ENCODE results near the gene FLRT1. TPM values are rescaled to one million over a fixed set of nuclear protein-coding genes. Genes with fewer than 3 reads are reported as not detected.

FLRT1 gene
- polyA plus RNA-seq, 2 of the 4 experiments (the other 2 are of a cell fraction): 0.10 to 0.31 TPM

DNA sequence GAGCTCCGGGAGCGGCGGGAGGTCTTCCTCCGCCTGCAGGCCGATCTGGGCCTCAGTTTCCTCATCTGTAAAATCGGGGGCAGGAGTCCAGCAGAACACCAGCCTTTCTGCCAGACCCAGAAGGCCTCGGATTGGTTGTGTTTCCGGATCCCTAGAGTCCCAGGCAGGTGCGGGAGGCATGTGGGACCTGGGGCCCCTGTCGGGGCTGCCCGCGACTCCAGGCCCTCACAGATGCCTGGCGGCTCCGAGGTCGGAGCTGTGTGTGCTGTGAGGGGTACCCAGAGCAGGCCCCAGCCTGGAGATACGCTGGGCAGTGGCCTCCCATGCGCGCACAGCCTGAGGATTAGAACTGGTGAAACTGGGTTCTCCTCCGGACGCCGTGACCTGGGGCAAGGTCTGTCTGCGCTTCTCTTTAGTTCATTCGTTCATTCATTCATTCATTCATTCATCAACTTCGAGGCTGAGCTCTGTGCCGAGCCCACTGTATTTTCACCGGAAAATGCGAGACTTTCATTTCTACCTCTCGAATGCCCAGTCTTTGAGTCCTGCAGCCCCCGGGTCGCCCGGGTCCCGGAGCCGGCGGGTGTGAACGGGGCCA lies 24.6 kb downstream of the FLRT1 start:
- DNase-seq (ENCODE audit: low read depth in 1 of 2, low spot score in 1 of 2) (no peak), FAIRE-seq (no peak), ATAC-seq (no peak; a peak in 1 of 6 replicates)
- TF ChIP-seq RNF2 (IDR thresholded peaks at IDR 0.05; ENCODE audit: borderline replicate concordance, low read depth) (no peak), EP300 (IDR thresholded peaks at IDR 0.05) (no peak), SREBF2 (IDR thresholded peaks at IDR 0.05) (no peak), HEYL (CRISPR knock-in tag; IDR thresholded peaks at IDR 0.05) (no peak), NPAS2 (CRISPR knock-in tag; IDR thresholded peaks at IDR 0.05; ENCODE audit: borderline replicate concordance) (no peak), FOSL2 (IDR thresholded peaks at IDR 0.05) (no peak), FOSL2 (CRISPR knock-in tag; IDR thresholded peaks at IDR 0.05) (no peak), JUNB (IDR thresholded peaks at IDR 0.05) (no peak), CHD2 (IDR thresholded peaks at IDR 0.05; ENCODE audit: low read length, partially characterized antibody) (no peak), CBX8 (IDR thresholded peaks at IDR 0.05) (no peak)
- TF ChIP-seq, protein P1, sequence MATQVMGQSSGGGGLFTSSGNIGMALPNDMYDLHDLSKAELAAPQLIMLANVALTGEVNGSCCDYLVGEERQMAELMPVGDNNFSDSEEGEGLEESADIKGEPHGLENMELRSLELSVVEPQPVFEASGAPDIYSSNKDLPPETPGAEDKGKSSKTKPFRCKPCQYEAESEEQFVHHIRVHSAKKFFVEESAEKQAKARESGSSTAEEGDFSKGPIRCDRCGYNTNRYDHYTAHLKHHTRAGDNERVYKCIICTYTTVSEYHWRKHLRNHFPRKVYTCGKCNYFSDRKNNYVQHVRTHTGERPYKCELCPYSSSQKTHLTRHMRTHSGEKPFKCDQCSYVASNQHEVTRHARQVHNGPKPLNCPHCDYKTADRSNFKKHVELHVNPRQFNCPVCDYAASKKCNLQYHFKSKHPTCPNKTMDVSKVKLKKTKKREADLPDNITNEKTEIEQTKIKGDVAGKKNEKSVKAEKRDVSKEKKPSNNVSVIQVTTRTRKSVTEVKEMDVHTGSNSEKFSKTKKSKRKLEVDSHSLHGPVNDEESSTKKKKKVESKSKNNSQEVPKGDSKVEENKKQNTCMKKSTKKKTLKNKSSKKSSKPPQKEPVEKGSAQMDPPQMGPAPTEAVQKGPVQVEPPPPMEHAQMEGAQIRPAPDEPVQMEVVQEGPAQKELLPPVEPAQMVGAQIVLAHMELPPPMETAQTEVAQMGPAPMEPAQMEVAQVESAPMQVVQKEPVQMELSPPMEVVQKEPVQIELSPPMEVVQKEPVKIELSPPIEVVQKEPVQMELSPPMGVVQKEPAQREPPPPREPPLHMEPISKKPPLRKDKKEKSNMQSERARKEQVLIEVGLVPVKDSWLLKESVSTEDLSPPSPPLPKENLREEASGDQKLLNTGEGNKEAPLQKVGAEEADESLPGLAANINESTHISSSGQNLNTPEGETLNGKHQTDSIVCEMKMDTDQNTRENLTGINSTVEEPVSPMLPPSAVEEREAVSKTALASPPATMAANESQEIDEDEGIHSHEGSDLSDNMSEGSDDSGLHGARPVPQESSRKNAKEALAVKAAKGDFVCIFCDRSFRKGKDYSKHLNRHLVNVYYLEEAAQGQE (IDR thresholded peaks at IDR 0.05): no peak
- TF ChIP-seq, protein P2, sequence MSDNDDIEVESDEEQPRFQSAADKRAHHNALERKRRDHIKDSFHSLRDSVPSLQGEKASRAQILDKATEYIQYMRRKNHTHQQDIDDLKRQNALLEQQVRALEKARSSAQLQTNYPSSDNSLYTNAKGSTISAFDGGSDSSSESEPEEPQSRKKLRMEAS (IDR thresholded peaks at IDR 0.05): no peak
- TF ChIP-seq, protein P3, sequence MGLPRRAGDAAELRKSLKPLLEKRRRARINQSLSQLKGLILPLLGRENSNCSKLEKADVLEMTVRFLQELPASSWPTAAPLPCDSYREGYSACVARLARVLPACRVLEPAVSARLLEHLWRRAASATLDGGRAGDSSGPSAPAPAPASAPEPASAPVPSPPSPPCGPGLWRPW (IDR thresholded peaks at IDR 0.05): no peak
- peak overlapping the region; percentile 40 for H3K4me3 ChIP-seq
- peak overlapping the region; percentile 92 for H3K4me2 ChIP-seq
- ChIA-PET POLR2A (no interaction called here), CTCF (interaction anchor here (0.8 to 2.4 kb wide), 3 partner anchors 34 to 89 kb away, joined by 3 to 11 read pairs (median 5); no protein-coding TSS in a partner anchor)
- H3K9me3 ChIP-seq: no peaks in the 10 kb centered on the region
- H3K4me1 ChIP-seq: peaks cover 8% of the 10 kb centered on the region; the same call in 2 of the 3 replicates
- peak overlapping the region in 1 of 2 experiments; percentile 76; a peak in 3 of 6 replicates for H3K27ac ChIP-seq
- 51% methylated on average over 33 of the region's 35 CpGs for WGBS (ENCODE audit: missing lambda C conversion rate)

DNA sequence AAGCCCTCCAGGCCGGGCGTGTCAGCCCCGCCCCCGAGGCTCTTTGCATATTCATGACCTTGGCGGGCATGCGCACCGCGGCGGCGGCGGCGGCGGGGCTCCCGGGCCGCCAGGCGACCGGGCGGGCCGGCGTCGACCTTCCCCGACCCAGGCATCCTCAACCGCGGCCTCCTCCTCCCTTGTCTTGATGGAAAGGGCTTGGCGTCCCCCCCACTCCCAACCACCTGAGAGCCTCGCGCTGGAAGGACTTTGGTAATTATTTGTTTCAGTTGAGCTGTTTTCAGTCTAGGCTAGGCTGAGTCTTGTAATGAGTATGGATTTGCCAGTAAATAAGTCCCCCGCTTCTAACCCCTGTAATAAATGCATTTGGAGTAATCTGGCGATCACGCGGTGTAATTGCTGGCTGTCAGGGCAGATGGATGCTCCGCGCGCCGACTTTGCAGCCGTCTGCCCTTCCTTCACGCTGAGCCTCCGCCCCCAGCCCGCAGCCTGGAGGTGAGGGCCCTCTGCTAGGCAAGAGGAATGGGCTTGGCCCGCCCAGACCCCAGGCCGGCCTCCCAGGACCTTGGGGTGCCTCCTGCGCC lies 25.2 kb downstream of the FLRT1 start:
- peaks cover 8% of the 10 kb centered on the region; the same call in 2 of the 3 replicates for H3K4me1 ChIP-seq
- FAIRE-seq: no peak
- TF ChIP-seq SREBF2 (IDR thresholded peaks at IDR 0.05) (no peak), JUN (IDR thresholded peaks at IDR 0.05) (no peak), POLR2A (IDR thresholded peaks at IDR 0.05; ENCODE audit: low read length) (peak; percentile 34; the same call in 1 of the 2 replicates)
- TF ChIP-seq, protein P2 (IDR thresholded peaks at IDR 0.05): 0 out of 2 replicates have a peak, but pooled peaks have one; percentile 27
- WGBS (ENCODE audit: missing lambda C conversion rate): 24% methylated on average over 42 of the region's 42 CpGs
- DNase-seq (ENCODE audit: low read depth in 1 of 2, low spot score in 1 of 2): peak; percentile 34 to 74
- H3K4me3 ChIP-seq: peak overlapping the region; percentile 40
- ChIA-PET CTCF (interaction anchor here (0.6 to 2.4 kb wide), 6 partner anchors 10 to 92 kb away, joined by 3 to 11 read pairs (median 4); no protein-coding TSS in a partner anchor), POLR2A (no interaction called here)
- H3K27ac ChIP-seq: peak overlapping the region; percentile 51 to 76; a peak in 5 of 6 replicates
- peak overlapping the region; percentile 92 for H3K4me2 ChIP-seq
- H3K9me3 ChIP-seq: no peaks in the 10 kb centered on the region
- peak; percentile 54 to 79; a peak in 5 of 6 replicates for ATAC-seq

DNA sequence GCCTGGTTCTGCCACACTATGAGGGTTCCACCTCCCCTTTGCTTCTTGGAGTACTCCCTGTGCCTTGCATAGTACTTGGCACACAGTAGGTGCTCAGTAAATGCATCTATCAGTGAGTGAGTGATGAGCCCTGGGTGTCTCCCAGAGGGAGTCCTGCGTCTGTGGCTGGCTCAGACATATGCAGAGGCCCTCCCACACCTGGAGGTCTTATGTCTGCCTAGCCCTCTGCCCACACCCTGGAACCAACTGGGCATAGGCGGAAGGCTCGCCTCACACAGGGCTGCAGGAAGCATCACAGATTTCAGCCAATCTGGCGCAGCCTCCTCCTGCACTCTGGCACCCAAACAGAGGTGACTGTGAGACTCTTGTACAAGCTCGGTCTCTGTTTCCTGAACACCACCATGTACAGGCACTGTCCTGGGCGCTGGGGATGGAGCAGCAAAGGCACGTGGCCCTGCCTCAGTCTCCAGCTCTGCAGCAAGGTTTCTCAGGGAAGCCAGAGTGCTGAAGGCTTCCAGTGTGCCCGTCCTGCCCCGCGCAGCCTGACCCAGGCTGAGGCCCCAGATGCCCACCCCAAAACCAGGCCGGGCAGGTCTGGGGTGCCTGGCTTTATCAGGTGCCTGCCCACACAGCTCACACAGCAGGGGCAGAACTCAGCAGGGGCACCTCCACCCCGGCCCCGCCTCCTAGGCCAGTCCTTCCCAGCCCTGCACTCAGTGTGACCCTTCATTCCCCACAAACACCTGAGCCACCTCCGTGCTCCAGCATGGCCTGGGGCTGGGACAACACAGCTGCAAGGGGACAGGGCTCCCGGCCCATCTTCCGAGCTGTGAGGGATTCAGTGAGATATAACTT lies 26.7 kb downstream of the FLRT1 start:
- FAIRE-seq: no peak
- no peak for DNase-seq (ENCODE audit: low read depth in 1 of 2, low spot score in 1 of 2)
- H3K4me2 ChIP-seq: no peak overlapping the region
- ChIA-PET POLR2A (no interaction called here), CTCF (interaction anchor here (1.4 to 2.4 kb wide), 3 partner anchors 9 to 87 kb away, joined by 3 to 11 read pairs (median 4); no protein-coding TSS in a partner anchor)
- H3K27ac ChIP-seq: no peak overlapping the region
- no peaks in the 10 kb centered on the region for H3K9me3 ChIP-seq
- ATAC-seq: no peak
- peaks cover 8% of the 10 kb centered on the region; the same call in 2 of the 3 replicates for H3K4me1 ChIP-seq
- 84% methylated on average over 15 of the region's 16 CpGs for WGBS (ENCODE audit: missing lambda C conversion rate)
- TF ChIP-seq HEYL (CRISPR knock-in tag; IDR thresholded peaks at IDR 0.05) (no peak), GATA3 (IDR thresholded peaks at IDR 0.05; ENCODE audit: borderline replicate concordance) (no peak), ESRRA (IDR thresholded peaks at IDR 0.05; ENCODE audit: borderline replicate concordance, low read length) (no peak), CBX8 (IDR thresholded peaks at IDR 0.05) (no peak), NPAS2 (CRISPR knock-in tag; IDR thresholded peaks at IDR 0.05; ENCODE audit: borderline replicate concordance) (no peak), ZFP36 (IDR thresholded peaks at IDR 0.05; ENCODE audit: borderline replicate concordance, partially characterized antibody) (no peak), CHD4 (IDR thresholded peaks at IDR 0.05; ENCODE audit: borderline replicate concordance) (no peak), CHD2 (IDR thresholded peaks at IDR 0.05; ENCODE audit: low read length, partially characterized antibody) (no peak), MAZ (IDR thresholded peaks at IDR 0.05; ENCODE audit: borderline replicate concordance, low read depth, low read length) (no peak), NFE2L2 (conservative IDR thresholded peaks at IDR 0.05; ENCODE audit: low read length) (no peak), BHLHE40 (IDR thresholded peaks at IDR 0.05; ENCODE audit: low read depth, low read length) (no peak), EHF (CRISPR knock-in tag; IDR thresholded peaks at IDR 0.05) (no peak), HOXB5 (CRISPR knock-in tag; IDR thresholded peaks at IDR 0.05) (no peak)
- H3K4me3 ChIP-seq: no peak overlapping the region

Data from A549 (cell line).